ENCODE measurements around the gene LMTK3. TPM values are rescaled to one million over a fixed set of nuclear protein-coding genes. Genes with fewer than 3 reads are reported as not detected.

Gene LMTK3
- total and polyA plus RNA-seq, 2 of the 13 experiments (the other 11 are each of a cell fraction or from before 2014, with no cell fraction given), result 0.18 to 0.29 TPM

GRCh38 chr19:48501494-48502349, 9.9 kb downstream of the LMTK3 start (continued):
- TF ChIP-seq, protein P1, sequence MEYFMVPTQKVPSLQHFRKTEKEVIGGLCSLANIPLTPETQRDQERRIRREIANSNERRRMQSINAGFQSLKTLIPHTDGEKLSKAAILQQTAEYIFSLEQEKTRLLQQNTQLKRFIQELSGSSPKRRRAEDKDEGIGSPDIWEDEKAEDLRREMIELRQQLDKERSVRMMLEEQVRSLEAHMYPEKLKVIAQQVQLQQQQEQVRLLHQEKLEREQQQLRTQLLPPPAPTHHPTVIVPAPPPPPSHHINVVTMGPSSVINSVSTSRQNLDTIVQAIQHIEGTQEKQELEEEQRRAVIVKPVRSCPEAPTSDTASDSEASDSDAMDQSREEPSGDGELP (IDR thresholded peaks at IDR 0.05; ENCODE audit: borderline replicate concordance, low read depth), result peak; percentile 2; the same call in 1 of the 2 replicates
- TF ChIP-seq, protein P2, sequence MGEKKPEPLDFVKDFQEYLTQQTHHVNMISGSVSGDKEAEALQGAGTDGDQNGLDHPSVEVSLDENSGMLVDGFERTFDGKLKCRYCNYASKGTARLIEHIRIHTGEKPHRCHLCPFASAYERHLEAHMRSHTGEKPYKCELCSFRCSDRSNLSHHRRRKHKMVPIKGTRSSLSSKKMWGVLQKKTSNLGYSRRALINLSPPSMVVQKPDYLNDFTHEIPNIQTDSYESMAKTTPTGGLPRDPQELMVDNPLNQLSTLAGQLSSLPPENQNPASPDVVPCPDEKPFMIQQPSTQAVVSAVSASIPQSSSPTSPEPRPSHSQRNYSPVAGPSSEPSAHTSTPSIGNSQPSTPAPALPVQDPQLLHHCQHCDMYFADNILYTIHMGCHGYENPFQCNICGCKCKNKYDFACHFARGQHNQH (CRISPR knock-in tag; IDR thresholded peaks at IDR 0.05), result 0 out of 2 replicates have a peak, but pooled peaks have one; percentile 28
- 0 out of 2 replicates have a peak, but pooled peaks have one; percentile 1 for TF ChIP-seq CTCF (CRISPR knock-in tag; IDR thresholded peaks at IDR 0.05)
- TF ChIP-seq ZNF777 (CRISPR knock-in tag; IDR thresholded peaks at IDR 0.05), result no peak
- TF ChIP-seq, protein P3, sequence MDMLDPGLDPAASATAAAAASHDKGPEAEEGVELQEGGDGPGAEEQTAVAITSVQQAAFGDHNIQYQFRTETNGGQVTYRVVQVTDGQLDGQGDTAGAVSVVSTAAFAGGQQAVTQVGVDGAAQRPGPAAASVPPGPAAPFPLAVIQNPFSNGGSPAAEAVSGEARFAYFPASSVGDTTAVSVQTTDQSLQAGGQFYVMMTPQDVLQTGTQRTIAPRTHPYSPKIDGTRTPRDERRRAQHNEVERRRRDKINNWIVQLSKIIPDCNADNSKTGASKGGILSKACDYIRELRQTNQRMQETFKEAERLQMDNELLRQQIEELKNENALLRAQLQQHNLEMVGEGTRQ (IDR thresholded peaks at IDR 0.05; ENCODE audit: low read depth, low read length), result peak; percentile 87
- TF ChIP-seq, protein P3 (CRISPR knock-in tag; IDR thresholded peaks at IDR 0.05; ENCODE audit: borderline replicate concordance), result peak; percentile 78; the same call in 1 of the 2 replicates
- TF ChIP-seq REL (CRISPR knock-in tag; conservative IDR thresholded peaks at IDR 0.05), result no peak
- peak; percentile 68 for TF ChIP-seq RXRA (CRISPR knock-in tag; IDR thresholded peaks at IDR 0.05)
- no peak for TF ChIP-seq LRRFIP1 (CRISPR knock-in tag; conservative IDR thresholded peaks at IDR 0.05)
- peak; percentile 28 for TF ChIP-seq HDAC1 (CRISPR knock-in tag; IDR thresholded peaks at IDR 0.05)
- no peak for TF ChIP-seq ZNF552 (CRISPR knock-in tag; IDR thresholded peaks at IDR 0.05; ENCODE audit: borderline replicate concordance)
- no peak for TF ChIP-seq KLF12 (CRISPR knock-in tag; IDR thresholded peaks at IDR 0.05; ENCODE audit: borderline replicate concordance)
- 0 out of 2 replicates have a peak, but pooled peaks have one; percentile 31 for TF ChIP-seq TBX3 (IDR thresholded peaks at IDR 0.05; ENCODE audit: borderline replicate concordance)
- TF ChIP-seq RCOR2 (CRISPR knock-in tag; IDR thresholded peaks at IDR 0.05), result no peak
- no peak for TF ChIP-seq SP1 (IDR thresholded peaks at IDR 0.05)
- TF ChIP-seq SP1 (CRISPR knock-in tag; IDR thresholded peaks at IDR 0.05), result peak; percentile 20; the same call in 1 of the 2 replicates
- TF ChIP-seq ZNF256 (CRISPR knock-in tag; conservative IDR thresholded peaks at IDR 0.05), result no peak
- TF ChIP-seq ZNF782 (CRISPR knock-in tag; IDR thresholded peaks at IDR 0.05; ENCODE audit: borderline replicate concordance), result peak; percentile 43; the same call in 1 of the 2 replicates
- TF ChIP-seq SAP130 (CRISPR knock-in tag; IDR thresholded peaks at IDR 0.05; ENCODE audit: low read depth), result peak; percentile 55
- TF ChIP-seq GABPB1 (CRISPR knock-in tag; IDR thresholded peaks at IDR 0.05), result peak; percentile 66
- TF ChIP-seq ZNF230 (CRISPR knock-in tag; IDR thresholded peaks at IDR 0.05), result 0 out of 2 replicates have a peak, but pooled peaks have one; percentile 47
- TF ChIP-seq FOXK2 (IDR thresholded peaks at IDR 0.05), result peak; percentile 10; the same call in 1 of the 2 replicates

Data from HepG2 (cell line).